Measurements from ENCODE around the gene IFI35.

DNA sequence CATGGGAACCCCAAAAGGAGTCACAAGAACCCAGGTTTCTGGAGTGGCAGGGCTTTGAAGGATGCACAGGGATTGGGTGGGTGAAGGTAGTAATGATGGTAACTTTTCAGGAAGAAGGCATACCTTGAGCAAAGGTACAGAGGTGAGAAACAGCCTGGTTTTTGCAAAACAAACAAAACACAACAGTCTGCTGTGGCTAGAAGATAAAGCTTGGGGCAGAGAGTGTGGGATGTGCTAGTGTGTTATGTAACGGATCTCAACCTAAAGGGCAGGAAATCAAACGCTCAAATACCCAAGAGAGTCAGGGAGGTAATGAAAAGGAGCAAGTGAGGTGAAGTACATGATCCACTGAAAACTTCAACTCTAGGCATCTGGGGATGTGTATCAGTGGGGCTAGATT, 31.3 kb upstream of the IFI35 start:
- TF ChIP-seq, protein P1, sequence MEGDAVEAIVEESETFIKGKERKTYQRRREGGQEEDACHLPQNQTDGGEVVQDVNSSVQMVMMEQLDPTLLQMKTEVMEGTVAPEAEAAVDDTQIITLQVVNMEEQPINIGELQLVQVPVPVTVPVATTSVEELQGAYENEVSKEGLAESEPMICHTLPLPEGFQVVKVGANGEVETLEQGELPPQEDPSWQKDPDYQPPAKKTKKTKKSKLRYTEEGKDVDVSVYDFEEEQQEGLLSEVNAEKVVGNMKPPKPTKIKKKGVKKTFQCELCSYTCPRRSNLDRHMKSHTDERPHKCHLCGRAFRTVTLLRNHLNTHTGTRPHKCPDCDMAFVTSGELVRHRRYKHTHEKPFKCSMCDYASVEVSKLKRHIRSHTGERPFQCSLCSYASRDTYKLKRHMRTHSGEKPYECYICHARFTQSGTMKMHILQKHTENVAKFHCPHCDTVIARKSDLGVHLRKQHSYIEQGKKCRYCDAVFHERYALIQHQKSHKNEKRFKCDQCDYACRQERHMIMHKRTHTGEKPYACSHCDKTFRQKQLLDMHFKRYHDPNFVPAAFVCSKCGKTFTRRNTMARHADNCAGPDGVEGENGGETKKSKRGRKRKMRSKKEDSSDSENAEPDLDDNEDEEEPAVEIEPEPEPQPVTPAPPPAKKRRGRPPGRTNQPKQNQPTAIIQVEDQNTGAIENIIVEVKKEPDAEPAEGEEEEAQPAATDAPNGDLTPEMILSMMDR (conservative IDR thresholded peaks at IDR 0.05): no peak
- no peak for TF ChIP-seq ZFX (IDR thresholded peaks at IDR 0.05)

Measured in C4-2B (cell line).